ENCODE data around the gene GPR34. TPM values are rescaled to one million over a fixed set of nuclear protein-coding genes. Genes with fewer than 3 reads are reported as not detected.

GPR34 gene
- total RNA-seq, 1 donor from 2014 or later, result 33.6 TPM

DNA sequence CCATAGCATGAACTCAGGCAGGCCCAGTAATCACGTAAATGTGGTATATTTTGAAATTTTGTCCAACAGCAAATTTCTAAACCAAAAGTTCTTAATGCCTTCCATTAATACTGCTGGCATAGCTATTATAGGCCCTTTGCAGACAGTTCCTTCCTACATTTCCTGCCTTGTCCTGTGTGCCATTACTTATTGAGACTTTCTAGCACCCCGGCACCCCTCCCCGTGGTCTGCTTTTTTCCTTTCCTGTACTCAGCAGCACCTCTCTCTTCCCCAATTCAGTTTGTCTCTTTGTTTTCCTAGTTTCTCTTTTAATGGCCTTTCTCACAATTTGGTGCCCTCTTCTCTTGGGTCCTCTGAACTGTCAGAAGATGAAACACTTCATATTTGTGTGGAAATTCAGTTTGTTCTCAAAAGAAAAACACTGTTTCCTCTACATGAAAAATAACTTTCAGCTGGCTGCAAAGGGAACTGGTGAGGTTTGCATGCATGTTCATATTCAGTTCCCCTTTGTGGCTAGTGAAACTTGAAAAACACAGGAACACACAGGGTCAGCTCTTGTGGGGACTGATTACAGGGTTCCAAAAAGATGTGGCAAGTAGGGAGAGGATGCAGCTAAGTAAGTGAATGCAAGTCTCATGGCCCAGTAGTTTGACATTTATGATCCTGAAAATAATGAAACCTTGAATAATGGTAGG, 17.1 kb downstream of the GPR34 start:
- Histone ChIP-seq H3K9me3 (no peaks in the 10 kb centered on the region), H3K27me3 (ENCODE audit: low read depth) (no peaks in the 10 kb centered on the region), H3K4me1 (peaks cover 9% of the 10 kb centered on the region), H3K36me3 (no peaks in the 10 kb centered on the region), H3K27ac (no peak overlapping the region), H3K4me3 (no peak overlapping the region)
- ATAC-seq (peak; percentile 44 to 76), DNase-seq (no peak)
- intact Hi-C loops (cut with DNase I), result no loop called here
- TF ChIP-seq, protein P1, sequence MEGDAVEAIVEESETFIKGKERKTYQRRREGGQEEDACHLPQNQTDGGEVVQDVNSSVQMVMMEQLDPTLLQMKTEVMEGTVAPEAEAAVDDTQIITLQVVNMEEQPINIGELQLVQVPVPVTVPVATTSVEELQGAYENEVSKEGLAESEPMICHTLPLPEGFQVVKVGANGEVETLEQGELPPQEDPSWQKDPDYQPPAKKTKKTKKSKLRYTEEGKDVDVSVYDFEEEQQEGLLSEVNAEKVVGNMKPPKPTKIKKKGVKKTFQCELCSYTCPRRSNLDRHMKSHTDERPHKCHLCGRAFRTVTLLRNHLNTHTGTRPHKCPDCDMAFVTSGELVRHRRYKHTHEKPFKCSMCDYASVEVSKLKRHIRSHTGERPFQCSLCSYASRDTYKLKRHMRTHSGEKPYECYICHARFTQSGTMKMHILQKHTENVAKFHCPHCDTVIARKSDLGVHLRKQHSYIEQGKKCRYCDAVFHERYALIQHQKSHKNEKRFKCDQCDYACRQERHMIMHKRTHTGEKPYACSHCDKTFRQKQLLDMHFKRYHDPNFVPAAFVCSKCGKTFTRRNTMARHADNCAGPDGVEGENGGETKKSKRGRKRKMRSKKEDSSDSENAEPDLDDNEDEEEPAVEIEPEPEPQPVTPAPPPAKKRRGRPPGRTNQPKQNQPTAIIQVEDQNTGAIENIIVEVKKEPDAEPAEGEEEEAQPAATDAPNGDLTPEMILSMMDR (IDR thresholded peaks at IDR 0.05), result no peak

DNA sequence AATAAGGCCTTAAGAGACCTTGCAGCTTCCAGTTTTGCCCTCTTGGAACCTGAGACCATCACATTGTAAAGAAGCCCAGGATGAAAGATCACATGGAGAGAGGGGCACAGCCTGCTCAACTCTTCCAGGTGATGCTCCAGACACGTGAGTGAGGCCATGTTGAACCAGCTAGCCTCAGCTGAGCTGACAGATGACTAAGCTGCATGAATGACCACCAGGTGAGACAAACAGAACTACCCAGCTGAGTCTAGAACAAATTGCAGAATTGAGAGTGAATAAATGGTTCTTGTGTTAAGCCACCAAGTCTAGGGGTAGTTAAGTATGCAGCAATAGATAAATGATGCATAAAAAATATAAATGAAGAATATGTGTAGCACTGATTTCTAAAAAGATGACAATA, 18.4 kb downstream of the GPR34 start:
- no peak for ATAC-seq

DNA sequence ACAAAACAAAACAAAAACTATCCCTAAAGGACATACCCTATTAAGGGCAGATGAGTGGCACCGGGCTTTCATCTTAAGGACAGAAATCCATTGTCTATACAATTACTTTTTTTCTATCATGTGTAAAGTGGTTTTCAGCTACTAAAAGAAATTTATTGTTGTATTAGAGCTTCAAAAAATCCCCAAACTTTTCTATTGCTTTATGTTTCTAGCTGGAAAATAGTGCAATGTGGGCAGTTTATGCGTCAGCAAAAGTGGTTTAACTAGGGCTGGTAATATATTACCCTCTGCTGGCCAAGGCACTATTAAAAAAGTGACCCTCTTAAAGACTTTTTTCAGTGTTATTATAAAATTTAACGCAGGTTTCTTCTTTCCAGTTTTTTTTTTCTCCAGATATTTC, 19.7 kb downstream of the GPR34 start:
- Histone ChIP-seq H3K4me1 (peaks cover 9% of the 10 kb centered on the region), H3K36me3 (no peaks in the 10 kb centered on the region), H3K4me3 (no peak overlapping the region), H3K27me3 (ENCODE audit: low read depth) (no peaks in the 10 kb centered on the region), H3K27ac (no peak overlapping the region), H3K9me3 (no peaks in the 10 kb centered on the region)
- intact Hi-C loops (cut with DNase I), result no loop called here
- TF ChIP-seq, protein P1 (IDR thresholded peaks at IDR 0.05), result no peak
- DNase-seq, result no peak
- ATAC-seq, result no peak

More for the DNA sequence above, 18.4 kb downstream of the GPR34 start:
- intact Hi-C loops (cut with DNase I), result no loop called here
- Histone ChIP-seq H3K4me3 (no peak overlapping the region), H3K4me1 (peaks cover 9% of the 10 kb centered on the region), H3K27ac (no peak overlapping the region), H3K36me3 (no peaks in the 10 kb centered on the region), H3K27me3 (ENCODE audit: low read depth) (no peaks in the 10 kb centered on the region), H3K9me3 (no peaks in the 10 kb centered on the region)
- TF ChIP-seq, protein P1 (IDR thresholded peaks at IDR 0.05), result no peak
- no peak for DNase-seq

DNA sequence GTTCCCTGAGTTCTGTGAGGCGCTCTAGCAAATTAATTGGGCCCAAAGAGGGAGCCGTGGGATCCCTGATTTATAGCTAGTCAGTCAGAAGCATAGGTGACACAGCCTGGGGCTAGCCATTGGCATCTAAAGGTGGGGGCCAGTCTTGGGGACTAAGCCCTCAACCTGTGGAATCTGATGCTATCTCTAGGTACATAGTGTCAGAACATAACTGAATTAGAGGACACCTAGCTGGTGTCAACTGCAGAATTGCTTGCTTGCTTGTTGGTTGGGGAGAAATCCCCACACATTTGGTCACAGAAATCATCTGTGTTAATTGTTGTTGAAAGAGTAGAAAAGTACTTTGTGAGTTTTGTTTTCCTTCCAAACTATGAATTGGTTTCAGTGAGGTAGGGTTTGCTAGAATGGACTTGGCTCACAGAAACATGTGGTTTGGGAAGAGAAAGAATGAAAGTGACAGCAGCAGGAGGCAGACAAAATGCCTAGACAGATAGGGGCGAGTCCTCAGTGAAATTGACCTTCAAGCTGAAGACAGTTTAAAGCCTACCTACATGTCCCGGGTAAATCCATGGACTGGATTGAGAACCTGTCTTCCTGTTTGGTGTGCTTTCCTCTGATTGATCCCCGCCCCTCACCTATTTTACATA, 22.4 kb downstream of the GPR34 start:
- no peaks in the 10 kb centered on the region for H3K9me3 ChIP-seq
- TF ChIP-seq, protein P1 (IDR thresholded peaks at IDR 0.05), result no peak
- no peaks in the 10 kb centered on the region for H3K36me3 ChIP-seq
- no peaks in the 10 kb centered on the region for H3K4me1 ChIP-seq
- DNase-seq (no peak), ATAC-seq (no peak)
- intact Hi-C loops (cut with DNase I), result no loop called here
- no peak overlapping the region for H3K27ac ChIP-seq
- no peak overlapping the region for H3K4me3 ChIP-seq
- H3K27me3 ChIP-seq (ENCODE audit: low read depth), result no peaks in the 10 kb centered on the region

DNA sequence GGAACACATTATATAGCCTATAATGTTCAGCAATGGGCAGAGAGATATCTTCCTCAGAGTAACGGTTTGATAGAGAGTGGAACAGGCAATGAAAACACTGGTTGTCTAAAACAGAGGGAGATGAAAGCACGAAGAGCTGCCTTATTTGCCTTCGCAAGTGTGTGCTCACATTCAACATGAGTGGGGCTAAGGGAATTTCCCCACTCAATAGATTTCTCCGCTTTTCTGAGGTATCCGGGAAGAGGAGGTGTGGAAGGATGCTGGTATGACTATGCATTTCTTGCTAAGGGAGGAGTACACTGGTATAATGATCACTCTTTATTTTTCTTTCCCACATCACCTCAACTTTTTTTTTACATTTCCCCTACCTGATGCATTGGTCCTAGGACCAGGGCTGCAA, 27.4 kb downstream of the GPR34 start:
- Histone ChIP-seq H3K9me3 (no peaks in the 10 kb centered on the region), H3K27me3 (ENCODE audit: low read depth) (no peaks in the 10 kb centered on the region), H3K4me3 (no peak overlapping the region), H3K36me3 (no peaks in the 10 kb centered on the region), H3K4me1 (no peaks in the 10 kb centered on the region), H3K27ac (no peak overlapping the region)
- ATAC-seq (no peak), DNase-seq (no peak)
- TF ChIP-seq, protein P1 (IDR thresholded peaks at IDR 0.05), result no peak
- intact Hi-C loops (cut with DNase I), result no loop called here
